ENCODE results near the gene CFAP70. TPM values are rescaled to one million over a fixed set of nuclear protein-coding genes. Genes with fewer than 3 reads are reported as not detected.

Gene CFAP70
- total RNA-seq, 2 donors from 2014 or later = 7.2 to 11.9 TPM

DNA sequence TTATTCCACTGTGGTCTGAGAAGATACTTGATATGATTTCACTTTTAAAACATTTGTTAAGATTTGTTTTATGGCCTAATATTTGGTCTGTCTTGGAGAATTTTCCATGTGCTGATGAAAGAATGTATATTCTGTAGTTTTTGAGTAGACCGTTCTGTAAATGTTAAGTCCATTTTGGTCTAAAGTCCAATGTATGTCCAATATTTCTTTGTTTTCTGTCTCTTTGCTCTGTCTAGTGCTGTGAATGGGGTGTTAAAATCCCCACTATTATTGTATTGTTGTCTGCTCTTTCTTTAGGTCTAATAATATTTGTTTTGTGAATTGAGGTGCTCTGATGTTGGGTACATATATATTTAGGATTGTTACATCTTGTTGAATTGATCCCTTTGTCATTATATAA lies 142.9 kb downstream of the CFAP70 start:
- Histone ChIP-seq H3K9me3 (no peaks in the 10 kb centered on the region), H3K27ac (no peak overlapping the region), H3K4me3 (no peak overlapping the region), H3K27me3 (replicated peaks; ENCODE audit: insufficient read depth) (no peaks in the 10 kb centered on the region), H3K4me1 (replicated peaks) (no peaks in the 10 kb centered on the region), H3K36me3 (no peaks in the 10 kb centered on the region)
- TF ChIP-seq POLR2AphosphoS5 (IDR thresholded peaks at IDR 0.05) = no peak
- TF ChIP-seq, protein P1, sequence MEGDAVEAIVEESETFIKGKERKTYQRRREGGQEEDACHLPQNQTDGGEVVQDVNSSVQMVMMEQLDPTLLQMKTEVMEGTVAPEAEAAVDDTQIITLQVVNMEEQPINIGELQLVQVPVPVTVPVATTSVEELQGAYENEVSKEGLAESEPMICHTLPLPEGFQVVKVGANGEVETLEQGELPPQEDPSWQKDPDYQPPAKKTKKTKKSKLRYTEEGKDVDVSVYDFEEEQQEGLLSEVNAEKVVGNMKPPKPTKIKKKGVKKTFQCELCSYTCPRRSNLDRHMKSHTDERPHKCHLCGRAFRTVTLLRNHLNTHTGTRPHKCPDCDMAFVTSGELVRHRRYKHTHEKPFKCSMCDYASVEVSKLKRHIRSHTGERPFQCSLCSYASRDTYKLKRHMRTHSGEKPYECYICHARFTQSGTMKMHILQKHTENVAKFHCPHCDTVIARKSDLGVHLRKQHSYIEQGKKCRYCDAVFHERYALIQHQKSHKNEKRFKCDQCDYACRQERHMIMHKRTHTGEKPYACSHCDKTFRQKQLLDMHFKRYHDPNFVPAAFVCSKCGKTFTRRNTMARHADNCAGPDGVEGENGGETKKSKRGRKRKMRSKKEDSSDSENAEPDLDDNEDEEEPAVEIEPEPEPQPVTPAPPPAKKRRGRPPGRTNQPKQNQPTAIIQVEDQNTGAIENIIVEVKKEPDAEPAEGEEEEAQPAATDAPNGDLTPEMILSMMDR (IDR thresholded peaks at IDR 0.05) = no peak
- no peak for TF ChIP-seq POLR2A (IDR thresholded peaks at IDR 0.05)
- WGBS = 94% methylated on average over 1 of the region's 1 CpG
- no peak for DNase-seq (ENCODE audit: low spot score)
- intact Hi-C loops (cut with DNase I) = no loop called here

GRCh38 chr10:73211106-73211811 lies 147.4 kb downstream of the CFAP70 start:
- Histone ChIP-seq H3K4me1 (replicated peaks) (no peaks in the 10 kb centered on the region), H3K4me3 (no peak overlapping the region)
- intact Hi-C loops (cut with DNase I) = no loop called here

DNA sequence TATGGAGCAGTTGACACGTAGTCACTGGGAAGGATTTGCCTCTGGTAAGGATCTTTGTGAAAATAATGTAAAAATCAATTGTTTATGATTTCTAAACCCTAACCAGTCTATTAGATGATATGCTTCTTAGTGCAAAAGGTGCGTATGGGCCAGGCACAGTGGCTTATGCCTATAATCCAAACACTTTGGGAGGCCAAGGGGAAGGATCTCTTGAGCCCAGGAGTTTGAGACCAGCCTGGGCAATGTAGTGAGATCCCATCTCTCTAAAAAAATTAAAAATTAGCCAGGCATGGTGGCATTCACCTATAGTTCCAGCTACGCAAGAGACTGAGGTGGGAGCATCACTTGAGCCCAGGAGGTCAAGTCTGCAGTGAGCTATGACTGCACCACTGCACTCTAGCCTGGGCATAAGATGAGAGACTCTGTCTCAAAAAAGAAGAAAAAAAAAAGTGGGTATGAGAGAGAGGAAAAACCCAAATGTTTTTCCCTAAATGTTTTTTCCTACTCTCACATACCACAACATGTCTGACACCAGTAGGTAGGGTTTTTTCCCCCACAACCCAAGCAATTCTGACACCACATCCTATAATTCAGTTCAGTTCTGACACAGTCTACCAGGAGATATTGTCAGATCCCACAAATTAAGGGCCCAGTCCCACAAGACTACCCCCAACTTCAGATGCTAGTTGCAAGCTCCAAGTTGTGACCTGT lies 148.1 kb downstream of the CFAP70 start:
- no peak overlapping the region for H3K4me3 ChIP-seq
- no peaks in the 10 kb centered on the region for H3K9me3 ChIP-seq
- H3K4me1 ChIP-seq (replicated peaks) = no peaks in the 10 kb centered on the region
- 95% methylated on average over 3 of the region's 3 CpGs for WGBS
- no peaks in the 10 kb centered on the region for H3K27me3 ChIP-seq (replicated peaks; ENCODE audit: insufficient read depth)
- DNase-seq (ENCODE audit: low spot score) = no peak
- no peaks in the 10 kb centered on the region for H3K36me3 ChIP-seq
- H3K27ac ChIP-seq = no peak overlapping the region
- intact Hi-C loops (cut with DNase I) = no loop called here
- TF ChIP-seq, protein P1 (IDR thresholded peaks at IDR 0.05) = no peak
- TF ChIP-seq POLR2AphosphoS5 (IDR thresholded peaks at IDR 0.05) (no peak), POLR2A (IDR thresholded peaks at IDR 0.05) (no peak)

More at GRCh38 chr10:73211106-73211811, 147.4 kb downstream of the CFAP70 start:
- no peaks in the 10 kb centered on the region for H3K36me3 ChIP-seq
- TF ChIP-seq, protein P1 (IDR thresholded peaks at IDR 0.05) = no peak
- TF ChIP-seq POLR2A (IDR thresholded peaks at IDR 0.05) = no peak
- TF ChIP-seq POLR2AphosphoS5 (IDR thresholded peaks at IDR 0.05) = no peak
- no peak overlapping the region for H3K27ac ChIP-seq
- 89% methylated on average over 4 of the region's 4 CpGs for WGBS
- H3K9me3 ChIP-seq = no peaks in the 10 kb centered on the region
- no peak for DNase-seq (ENCODE audit: low spot score)
- no peaks in the 10 kb centered on the region for H3K27me3 ChIP-seq (replicated peaks; ENCODE audit: insufficient read depth)

DNA sequence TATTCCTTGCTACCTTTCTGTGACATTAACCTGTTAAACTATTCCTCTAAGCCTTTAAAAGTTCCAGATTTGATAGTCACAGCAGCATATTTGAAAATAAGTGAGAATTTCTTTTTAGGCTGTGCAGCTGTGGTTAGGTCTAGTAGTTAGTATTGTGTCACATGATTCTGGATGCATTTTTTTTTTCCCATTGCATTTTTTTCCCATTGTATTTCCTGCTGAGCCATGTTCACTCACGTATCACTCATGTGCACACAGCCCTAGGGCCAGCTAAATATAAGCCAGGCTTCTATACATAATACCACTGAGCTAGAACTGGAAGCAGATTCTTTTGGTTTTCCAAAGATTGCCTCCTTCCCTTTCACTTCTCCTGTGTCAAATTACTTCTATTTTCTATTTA lies 149.0 kb downstream of the CFAP70 start:
- H3K4me1 ChIP-seq (replicated peaks) = no peaks in the 10 kb centered on the region
- no peaks in the 10 kb centered on the region for H3K36me3 ChIP-seq
- H3K4me3 ChIP-seq = no peak overlapping the region
- intact Hi-C loops (cut with DNase I) = no loop called here
- DNase-seq (ENCODE audit: low spot score) = no peak
- H3K9me3 ChIP-seq = no peaks in the 10 kb centered on the region
- no peaks in the 10 kb centered on the region for H3K27me3 ChIP-seq (replicated peaks; ENCODE audit: insufficient read depth)
- H3K27ac ChIP-seq = no peak overlapping the region
- WGBS = 37% methylated on average over 1 of the region's 1 CpG
- no peak for TF ChIP-seq POLR2AphosphoS5 (IDR thresholded peaks at IDR 0.05)
- TF ChIP-seq, protein P1 (IDR thresholded peaks at IDR 0.05) = no peak
- TF ChIP-seq POLR2A (IDR thresholded peaks at IDR 0.05) = no peak

Data from prostate gland (tissue), 2 donors.